ENCODE measurements around the gene ANTXR1.

DNA sequence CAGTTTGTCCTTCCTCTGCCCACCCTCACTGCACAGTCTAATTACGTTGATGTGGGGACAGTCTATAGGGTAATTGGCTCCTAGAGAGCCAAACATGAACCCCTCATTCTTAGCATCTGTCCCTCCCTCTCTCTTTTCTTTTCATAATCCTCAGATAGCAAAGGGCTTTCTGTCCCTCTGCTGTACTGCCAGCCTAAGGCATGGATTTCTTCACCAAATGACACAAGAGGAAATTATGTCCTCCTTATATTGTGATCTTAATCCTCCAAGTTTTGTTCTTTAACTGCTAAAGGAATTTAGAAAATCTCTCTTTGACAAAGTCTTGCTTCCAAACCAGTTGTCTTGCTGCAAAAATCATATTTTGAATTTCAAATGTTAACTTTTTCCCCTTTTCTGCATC, 18.5 kb downstream of the ANTXR1 start:
- TF ChIP-seq, protein P1, sequence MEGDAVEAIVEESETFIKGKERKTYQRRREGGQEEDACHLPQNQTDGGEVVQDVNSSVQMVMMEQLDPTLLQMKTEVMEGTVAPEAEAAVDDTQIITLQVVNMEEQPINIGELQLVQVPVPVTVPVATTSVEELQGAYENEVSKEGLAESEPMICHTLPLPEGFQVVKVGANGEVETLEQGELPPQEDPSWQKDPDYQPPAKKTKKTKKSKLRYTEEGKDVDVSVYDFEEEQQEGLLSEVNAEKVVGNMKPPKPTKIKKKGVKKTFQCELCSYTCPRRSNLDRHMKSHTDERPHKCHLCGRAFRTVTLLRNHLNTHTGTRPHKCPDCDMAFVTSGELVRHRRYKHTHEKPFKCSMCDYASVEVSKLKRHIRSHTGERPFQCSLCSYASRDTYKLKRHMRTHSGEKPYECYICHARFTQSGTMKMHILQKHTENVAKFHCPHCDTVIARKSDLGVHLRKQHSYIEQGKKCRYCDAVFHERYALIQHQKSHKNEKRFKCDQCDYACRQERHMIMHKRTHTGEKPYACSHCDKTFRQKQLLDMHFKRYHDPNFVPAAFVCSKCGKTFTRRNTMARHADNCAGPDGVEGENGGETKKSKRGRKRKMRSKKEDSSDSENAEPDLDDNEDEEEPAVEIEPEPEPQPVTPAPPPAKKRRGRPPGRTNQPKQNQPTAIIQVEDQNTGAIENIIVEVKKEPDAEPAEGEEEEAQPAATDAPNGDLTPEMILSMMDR (conservative IDR thresholded peaks at IDR 0.05 in 1 of 2, IDR thresholded peaks at IDR 0.05 in 1 of 2; ENCODE audit: low read depth in 1 of 2, low read length in 2 of 2), result no peak
- TF ChIP-seq EZH2 (IDR thresholded peaks at IDR 0.05; ENCODE audit: low read length, missing control alignments), result no peak
